HepG2 (cell line): Measurements from ENCODE around the gene LCAT. TPM values are rescaled to one million over a fixed set of nuclear protein-coding genes. Genes with fewer than 3 reads are reported as not detected.

Source experiments
- ATAC-seq: fragments of 200-7000 bp; cut with Tn5 transposase; 3 replicates; pipeline ENCODE4 v1.9.1; 2020; ENCODE audit warnings: mild to moderate bottlenecking, moderate library complexity
- BruUV-seq: library from RNA; stranded (reverse); fragments of 400-500 nt; replicated peaks from 2 replicates; lab custom pipeline; 2021; lab: Mats Ljungman, UMichigan
- CTCF ChIA-PET: fragments of 300-600 bp; formaldehyde crosslinking; extraction: SDS; loops from one replicate; lab custom pipeline; 2021; ENCODE audit warnings: low total read pairs, inconsistent platforms, low intra/inter-chr PET ratio; lab: Yijun Ruan, JAX
- POLR2A ChIA-PET: fragments of 350-600 bp; sonication (Branson Sonifier 250); formaldehyde crosslinking; loops from one replicate; lab custom pipeline; 2020; ENCODE audit warnings: antibody characterized with exemption, inconsistent platforms; lab: Yijun Ruan, JAX
- DNase-seq: peaks from one replicate; pipeline ENCODE4 v3.0.0-alpha.2; 2015; ENCODE audit warnings: low spot score
- FAIRE-seq: peaks from 3 replicates; lab custom pipeline; 2011; peaks lifted over from hg19 to GRCh38; lab: Jason Lieb, UNC
- H2AFZ ChIP-seq: one replicate; pipeline ENCODE4 v1.6.1; 2011; ENCODE audit warnings: low read length, inconsistent platforms
- H3K27ac ChIP-seq: fragments of 300-600 bp; 3 replicates; pipeline ENCODE4 v1.8.0; 2011; ENCODE audit warnings: mixed run types, mild to moderate bottlenecking, mixed read lengths, low read length, inconsistent platforms; ENCODE audit not compliant: insufficient read depth; ENCODE audit errors: extremely low read length
- H3K27me3 ChIP-seq, 2 experiments: fragments of 200-600 bp in 1 of 2; 2 replicates in 1 of 2; 3 replicates in 1 of 2; pipeline versions ENCODE4 v1.6.0 to v1.8.0; 2011; ENCODE audit warnings: low read length in 2 of 2, mild to moderate bottlenecking in 2 of 2, moderate library complexity in 2 of 2, inconsistent platforms in 1 of 2; ENCODE audit not compliant: insufficient read depth in 2 of 2, control insufficient read depth in 1 of 2
- H3K36me3 ChIP-seq, 2 experiments: fragments of 200-600 bp in 1 of 2; replicated peaks in 1 of 2; 2 replicates in 1 of 2; 3 replicates in 1 of 2; pipeline versions ENCODE4 v1.5.1 to v1.8.0; 2011; ENCODE audit warnings: low read length in 2 of 2, inconsistent platforms in 1 of 2; ENCODE audit not compliant: insufficient read depth in 2 of 2, control insufficient read depth in 1 of 2
- H3K4me1 ChIP-seq: 2 replicates; pipeline ENCODE4 v1.5.1; 2012; ENCODE audit warnings: low read length, inconsistent platforms; ENCODE audit not compliant: insufficient read depth
- H3K4me2 ChIP-seq: 2 replicates; pipeline ENCODE4 v1.6.0; 2011; ENCODE audit warnings: low read depth, low read length, inconsistent platforms
- H3K4me3 ChIP-seq, 3 experiments: fragments of 200-600 bp in 1 of 3; sonication (generic), shearing (Covaris generic) in 1 of 3; replicated peaks in 1 of 3; 2 replicates each; pipeline ENCODE4 v1.5.1; 2011 to 2016; ENCODE audit warnings: low read length in 3 of 3, inconsistent platforms in 2 of 3, low read depth in 2 of 3, mild to moderate bottlenecking in 2 of 3, control low read depth in 1 of 3, mixed read lengths in 1 of 3; ENCODE audit not compliant: insufficient read depth in 1 of 3
- H3K79me2 ChIP-seq: one replicate; pipeline ENCODE4 v1.6.1; 2011; ENCODE audit warnings: low read length, inconsistent platforms; ENCODE audit not compliant: insufficient read depth
- H3K9ac ChIP-seq: 2 replicates; pipeline ENCODE4 v1.6.0; 2011; ENCODE audit warnings: mild to moderate bottlenecking, low read depth, low read length, inconsistent platforms; ENCODE audit not compliant: insufficient read depth
- H3K9me3 ChIP-seq: 2 replicates; pipeline ENCODE4 v1.5.1; 2012; ENCODE audit warnings: mild to moderate bottlenecking, low read length
- H4K20me1 ChIP-seq: 2 replicates; pipeline ENCODE4 v1.6.0; 2011; ENCODE audit warnings: inconsistent platforms, mild to moderate bottlenecking, low read length, moderate library complexity; ENCODE audit not compliant: insufficient read depth
- CCDC6 ChIP-seq: sonication (generic); formaldehyde crosslinking; IDR thresholded peaks from 2 replicates; pipeline ENCODE4 v1.8.1; 2022; ENCODE audit warnings: mild to moderate bottlenecking, missing genetic modification reagents, moderate library complexity
- HOXA7 ChIP-seq: sonication (generic); formaldehyde crosslinking; IDR thresholded peaks from 2 replicates; pipeline ENCODE4 v1.8.1; 2022; ENCODE audit warnings: mild to moderate bottlenecking, missing genetic modification reagents, moderate library complexity
- ISL2 ChIP-seq: sonication (generic); formaldehyde crosslinking; IDR thresholded peaks from 2 replicates; pipeline ENCODE4 v1.5.0; 2020; ENCODE audit warnings: missing genetic modification reagents
- STAG1 ChIP-seq: sonication (generic); formaldehyde crosslinking; IDR thresholded peaks from 2 replicates; pipeline ENCODE4 v1.4.0; 2020; ENCODE audit warnings: missing genetic modification reagents
- WGBS: methylation state at CpG from one replicate; pipeline ENCODE4 v1.1.6; 2017; ENCODE audit warnings: low lambda C conversion rate; 5-methylcytosine and 5-hydroxymethylcytosine counted together
- in situ Hi-C: cut with HindIII; loops from 2 replicates; pipeline ENCODE4 v1.10.0; 2017; ENCODE audit warnings: low pct_unique_long_range_greater_than_20kb; ENCODE audit not compliant: extremely low pct_ligation_motif_present
- intact Hi-C: fragments of 100-400 bp; cut with micrococcal nuclease; formaldehyde crosslinking; loops from one replicate; pipeline ENCODE4 v1.10.0; 2022; ENCODE audit not compliant: unreplicated experiment
- polyA plus RNA-seq, 8 experiments: library from polyadenylated mRNA; depleted of rRNA in 3 of 8; stranded (reverse) in 7 of 8; unstranded in 1 of 8; fragments of >200 nt; fragmentation: Illumina TruSeq in 4 of 8; extraction: Trizol in 4 of 8; gene quantifications; 2 replicates each; pipeline versions ENCODE4 v1.2.1 to v1.2.3, GENCODE V29; 2011 to 2016; ENCODE audit warnings: low read depth in 4 of 8, missing spikeins in 1 of 8, mixed read lengths in 1 of 8; ENCODE audit not compliant: insufficient read depth in 1 of 8
- total RNA-seq, 5 experiments: library from RNA; depleted of rRNA; stranded (reverse); fragments of >200 nt; fragmentation: Illumina TruSeq; extraction: Trizol; gene quantifications; 2 replicates each; pipeline ENCODE4 v1.2.3, GENCODE V29; 2016; ENCODE audit warnings: low read depth in 1 of 5
- TF ChIP-seq, protein P1 (sequence below), 2 experiments: sonication (generic) in 1 of 2; formaldehyde crosslinking in 1 of 2; IDR thresholded peaks; 2 replicates each; pipeline versions ENCODE4 v1.5.1 to v1.6.1; 2011 to 2020; ENCODE audit warnings: borderline replicate concordance in 1 of 2, low read depth in 1 of 2, low read length in 1 of 2, mild to moderate bottlenecking in 1 of 2, missing genetic modification reagents in 1 of 2, moderate library complexity in 1 of 2
- TF ChIP-seq, protein P2 (sequence below): sonication (generic); formaldehyde crosslinking; conservative IDR thresholded peaks from 2 replicates; pipeline ENCODE4 v1.8.1; 2023; ENCODE audit warnings: missing genetic modification reagents

Gene LCAT
- total and polyA plus RNA-seq, 2 of the 13 experiments (the other 11 are each of a cell fraction or from before 2014, with no cell fraction given), result 36.1 to 38.9 TPM

DNA sequence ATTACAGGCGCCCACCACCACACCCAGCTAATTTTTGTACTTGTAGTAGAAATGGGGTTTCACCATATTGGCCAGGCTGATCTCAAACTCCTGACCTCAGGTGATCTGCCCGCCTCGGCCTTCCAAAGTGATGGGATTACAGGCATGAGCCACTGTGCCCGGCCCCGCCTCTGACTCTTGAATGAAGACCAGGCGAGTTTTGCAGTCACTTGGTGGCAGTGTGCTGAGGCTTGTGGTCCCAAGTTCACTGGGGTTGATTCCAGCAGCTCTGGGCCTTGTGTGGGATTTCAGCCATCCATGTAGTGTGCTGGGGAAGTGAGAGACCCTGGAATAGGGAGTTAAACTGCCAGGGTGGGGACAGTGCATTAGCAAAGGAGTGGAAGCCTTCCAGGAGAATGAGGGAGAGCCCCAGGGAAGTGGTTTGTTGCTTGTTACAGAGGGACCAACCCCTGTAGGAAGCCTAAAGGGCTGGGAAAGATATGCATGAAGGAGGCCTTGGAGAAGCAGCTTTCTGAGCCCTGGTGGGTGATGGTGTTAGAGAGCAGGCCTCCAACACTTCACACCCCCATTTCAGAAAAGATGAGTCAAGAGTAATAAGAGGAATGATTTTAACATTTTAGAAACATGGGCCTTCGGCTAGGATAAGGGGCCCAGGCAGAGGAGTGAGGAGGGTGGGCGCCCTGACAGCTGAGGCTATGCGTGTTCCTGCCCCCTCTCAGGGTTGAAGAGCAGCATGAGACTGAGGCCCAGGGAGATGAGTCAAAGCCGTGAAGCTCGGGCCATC, 36.3 kb downstream of the LCAT start (continued):
- TF ChIP-seq STAG1 (CRISPR knock-in tag) (peak; percentile 37; the same call in 1 of the 2 replicates), HOXA7 (CRISPR knock-in tag) (no peak)

DNA sequence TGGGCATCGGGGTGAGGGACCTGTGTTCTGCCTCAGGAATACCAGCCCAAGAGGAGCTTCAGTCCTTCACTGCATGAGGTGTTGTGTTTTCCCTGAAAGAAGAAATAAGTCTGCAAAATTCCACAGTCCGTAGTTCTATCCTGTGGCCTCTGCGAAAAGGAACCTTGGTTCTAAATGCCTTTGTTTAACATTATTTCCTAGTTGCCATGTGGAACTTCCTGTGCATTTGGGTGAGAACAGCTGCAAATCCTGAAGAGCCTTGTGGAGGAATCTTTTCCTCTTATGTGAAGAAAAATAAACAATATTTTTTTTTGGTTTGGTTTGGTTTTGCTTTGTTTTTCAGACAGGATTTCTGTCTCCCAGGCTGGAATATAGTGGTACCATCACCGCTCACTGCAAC, 41.1 kb downstream of the LCAT start:
- H3K9me3 ChIP-seq, result no peaks in the 10 kb centered on the region
- in situ Hi-C loops (no loop called here), intact Hi-C loops (no loop called here)
- peak; percentile 30 for FAIRE-seq
- H3K4me1 ChIP-seq, result peaks cover 43% of the 10 kb centered on the region
- WGBS, result 95% methylated on average over 4 of the region's 4 CpGs
- DNase-seq, result no peak
- CTCF ChIA-PET, result no interaction called here
- H3K9ac ChIP-seq, result no peak overlapping the region
- BruUV-seq, result TSS peak; percentile 11
- no peak overlapping the region for H2AFZ ChIP-seq
- no peak for ATAC-seq
- peaks cover 5% of the 10 kb centered on the region for H3K79me2 ChIP-seq
- H3K4me3 ChIP-seq, result no peak overlapping the region
- no peak for TF ChIP-seq ISL2
- TF ChIP-seq, protein P1, sequence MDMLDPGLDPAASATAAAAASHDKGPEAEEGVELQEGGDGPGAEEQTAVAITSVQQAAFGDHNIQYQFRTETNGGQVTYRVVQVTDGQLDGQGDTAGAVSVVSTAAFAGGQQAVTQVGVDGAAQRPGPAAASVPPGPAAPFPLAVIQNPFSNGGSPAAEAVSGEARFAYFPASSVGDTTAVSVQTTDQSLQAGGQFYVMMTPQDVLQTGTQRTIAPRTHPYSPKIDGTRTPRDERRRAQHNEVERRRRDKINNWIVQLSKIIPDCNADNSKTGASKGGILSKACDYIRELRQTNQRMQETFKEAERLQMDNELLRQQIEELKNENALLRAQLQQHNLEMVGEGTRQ (IDR thresholded peaks at IDR 0.05; ENCODE audit: low read depth, low read length), result no peak
- TF ChIP-seq, protein P1 (CRISPR knock-in tag; IDR thresholded peaks at IDR 0.05; ENCODE audit: borderline replicate concordance), result no peak
- no peak for TF ChIP-seq CCDC6 (CRISPR knock-in tag)
- TF ChIP-seq, protein P2, sequence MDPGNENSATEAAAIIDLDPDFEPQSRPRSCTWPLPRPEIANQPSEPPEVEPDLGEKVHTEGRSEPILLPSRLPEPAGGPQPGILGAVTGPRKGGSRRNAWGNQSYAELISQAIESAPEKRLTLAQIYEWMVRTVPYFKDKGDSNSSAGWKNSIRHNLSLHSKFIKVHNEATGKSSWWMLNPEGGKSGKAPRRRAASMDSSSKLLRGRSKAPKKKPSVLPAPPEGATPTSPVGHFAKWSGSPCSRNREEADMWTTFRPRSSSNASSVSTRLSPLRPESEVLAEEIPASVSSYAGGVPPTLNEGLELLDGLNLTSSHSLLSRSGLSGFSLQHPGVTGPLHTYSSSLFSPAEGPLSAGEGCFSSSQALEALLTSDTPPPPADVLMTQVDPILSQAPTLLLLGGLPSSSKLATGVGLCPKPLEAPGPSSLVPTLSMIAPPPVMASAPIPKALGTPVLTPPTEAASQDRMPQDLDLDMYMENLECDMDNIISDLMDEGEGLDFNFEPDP, result no peak
- POLR2A ChIA-PET, result no interaction called here
- H3K27me3 ChIP-seq, result no peaks in the 10 kb centered on the region
- peaks cover 3 to 13% of the 10 kb centered on the region in 2 experiments; a peak in 4 of 5 replicates for H3K36me3 ChIP-seq
- peak overlapping the region; percentile 36 for H3K27ac ChIP-seq
- H3K4me2 ChIP-seq, result no peak overlapping the region
- peaks cover 12% of the 10 kb centered on the region for H4K20me1 ChIP-seq
